Tibial artery (tissue), 4 donors: Measurements from ENCODE around the gene SUFU.
A peak's percentile ranks its signal among the peaks of the same experiment; 100 is the strongest.

Source experiments
- DNase-seq, 2 donors: peaks; one replicate each; pipeline ENCODE4 v3.0.0-alpha.2; 2019
- H3K27ac ChIP-seq, 2 donors: fragments of 200-600 bp; sonication (generic) in 1 of 2; 1 replicate in 1 of 2; 2 replicates in 1 of 2; pipeline ENCODE4 v1.5.1; 2018 to 2019; ENCODE audit warnings: mild to moderate bottlenecking in 1 of 2
- H3K27me3 ChIP-seq, 2 donors: fragments of 200-600 bp; sonication (generic) in 1 of 2; one replicate each; pipeline versions ENCODE4 v1.5.1 to v1.6.0; 2016 to 2019
- H3K36me3 ChIP-seq, 3 donors: fragments of 200-600 bp; sonication (generic) in 2 of 3; one replicate each; pipeline ENCODE4 v1.5.1; 2016 to 2019; ENCODE audit warnings: mild to moderate bottlenecking in 2 of 3
- H3K4me1 ChIP-seq, 4 donors: fragments of 200-600 bp; sonication (generic) in 2 of 4; 1 replicate in 3 of 4; 2 replicates in 1 of 4; pipeline ENCODE4 v1.5.1; 2016 to 2019
- H3K4me3 ChIP-seq, 2 donors: fragments of 200-600 bp; sonication (generic) in 1 of 2; 1 replicate in 1 of 2; 2 replicates in 1 of 2; pipeline ENCODE4 v1.5.1; 2018 to 2019; ENCODE audit warnings: mild to moderate bottlenecking in 2 of 2
- H3K9me3 ChIP-seq, 3 donors: fragments of 200-600 bp; sonication (generic) in 1 of 3; one replicate each; pipeline ENCODE4 v1.5.1; 2016 to 2019
- CTCF ChIP-seq, 2 experiments: fragments of 200-600 bp in 1 of 2; fragments of 450-650 bp in 1 of 2; IDR thresholded peaks; one replicate each; pipeline ENCODE4 v1.5.1; 2017 to 2019; ENCODE audit warnings: antibody characterized with exemption in 2 of 2, mild to moderate bottlenecking in 1 of 2, moderate library complexity in 1 of 2
- intact Hi-C: fragments of 100-400 bp; cut with DNase I; formaldehyde crosslinking; loops from one replicate; pipeline ENCODE4 v1.15.0; 2023; ENCODE audit warnings: low total_unique reads

Gene SUFU

GRCh38 chr10:102602272-102603045 lies 98.7 kb downstream of the SUFU start:
- H3K27ac ChIP-seq, result peak overlapping the region; percentile 47 to 51
- intact Hi-C loops, result no loop called here
- H3K27me3 ChIP-seq, result no peaks in the 10 kb centered on the region
- DNase-seq, result peak in 1 of 2 donors; percentile 76
- no peak overlapping the region for H3K4me3 ChIP-seq
- H3K9me3 ChIP-seq, result no peaks in the 10 kb centered on the region
- H3K36me3 ChIP-seq, result peaks cover 15 to 71% (median 16%) of the 10 kb centered on the region in 3 donors
- TF ChIP-seq CTCF (IDR thresholded peaks at IDR 0.05), result no peak
- peaks cover 0 to 26% (median 3%) of the 10 kb centered on the region in 4 donors for H3K4me1 ChIP-seq

DNA sequence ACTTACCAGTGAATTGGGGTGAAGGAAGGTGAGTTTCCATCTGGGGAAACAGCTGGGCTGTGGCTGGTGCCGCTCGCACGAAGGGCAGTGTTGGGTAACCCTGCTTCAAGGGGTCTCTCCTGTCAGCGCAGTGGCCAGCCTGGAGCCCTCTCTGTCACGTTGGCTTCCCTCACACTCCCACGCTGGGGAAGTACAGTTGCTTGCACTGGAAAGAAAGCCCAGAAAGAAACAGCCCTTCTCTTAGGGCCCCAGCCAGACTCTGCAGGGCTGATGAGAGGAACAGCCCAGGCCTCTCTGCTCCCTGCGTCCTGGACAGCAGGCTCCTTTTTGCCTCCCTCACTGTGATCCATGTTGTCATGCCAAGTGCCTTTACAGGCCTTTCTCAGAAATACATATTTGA lies 100.2 kb downstream of the SUFU start:
- TF ChIP-seq CTCF (IDR thresholded peaks at IDR 0.05), result no peak
- DNase-seq, result no peak
- Histone ChIP-seq H3K9me3 (no peaks in the 10 kb centered on the region), H3K4me3 (no peak overlapping the region), H3K4me1 (peaks cover 0 to 25% (median 0%) of the 10 kb centered on the region in 4 donors), H3K27ac (peak overlapping the region in 1 of 2 donors; percentile 5), H3K27me3 (no peaks in the 10 kb centered on the region), H3K36me3 (peaks cover 15 to 56% (median 16%) of the 10 kb centered on the region in 3 donors)
- intact Hi-C loops, result no loop called here

- H3K27me3 ChIP-seq, result no peaks in the 10 kb centered on the region
- TF ChIP-seq CTCF (IDR thresholded peaks at IDR 0.05), result no peak
- H3K36me3 ChIP-seq, result peaks cover 11 to 51% (median 15%) of the 10 kb centered on the region in 3 donors
- H3K4me1 ChIP-seq, result peaks cover 0 to 25% (median 0%) of the 10 kb centered on the region in 4 donors
- intact Hi-C loops, result no loop called here
- DNase-seq, result no peak
- H3K9me3 ChIP-seq, result no peaks in the 10 kb centered on the region
- no peak overlapping the region for H3K27ac ChIP-seq
- no peak overlapping the region for H3K4me3 ChIP-seq
Observed at GRCh38 chr10:102604439-102604841, 100.7 kb downstream of the SUFU start.

- no peak for DNase-seq
- H3K27ac ChIP-seq, result no peak overlapping the region
Observed at GRCh38 chr10:102605712-102606111, 101.9 kb downstream of the SUFU start.

GRCh38 chr10:102608487-102608886 lies 104.7 kb downstream of the SUFU start:
- Histone ChIP-seq H3K27ac (no peak overlapping the region), H3K36me3 (peaks cover 4 to 17% (median 8%) of the 10 kb centered on the region in 3 donors), H3K4me3 (no peak overlapping the region), H3K27me3 (no peaks in the 10 kb centered on the region), H3K9me3 (no peaks in the 10 kb centered on the region), H3K4me1 (peaks cover 0 to 33% (median 17%) of the 10 kb centered on the region in 4 donors)
- no peak for DNase-seq
- no peak for TF ChIP-seq CTCF (IDR thresholded peaks at IDR 0.05)
- intact Hi-C loops, result no loop called here

More at GRCh38 chr10:102605712-102606111, 101.9 kb downstream of the SUFU start:
- intact Hi-C loops, result no loop called here
- no peak overlapping the region for H3K4me3 ChIP-seq
- peaks cover 0 to 25% (median 0%) of the 10 kb centered on the region in 4 donors for H3K4me1 ChIP-seq
- H3K36me3 ChIP-seq, result peaks cover 6 to 39% (median 15%) of the 10 kb centered on the region in 3 donors
- no peaks in the 10 kb centered on the region for H3K9me3 ChIP-seq
- H3K27me3 ChIP-seq, result no peaks in the 10 kb centered on the region
- no peak for TF ChIP-seq CTCF (IDR thresholded peaks at IDR 0.05)
